H1 (cell line): Measurements from ENCODE around the gene CLEC16A.

Experiments
- CHD1 ChIP-seq: IDR thresholded peaks from 2 replicates; pipeline ENCODE4 v1.6.1; 2012; ENCODE audit warnings: low read depth, low read length, improper control_type of control experiment
- EGR1 ChIP-seq: IDR thresholded peaks from 2 replicates; pipeline ENCODE4 v1.6.1; 2011; ENCODE audit warnings: low read depth, low read length, borderline replicate concordance
- EZH2 ChIP-seq: fragments of 200-600 bp; sonication (generic); IDR thresholded peaks from 2 replicates; pipeline ENCODE4 v1.7.1; 2012; ENCODE audit warnings: low read depth, mild to moderate bottlenecking, moderate library complexity, low read length, inconsistent platforms; ENCODE audit not compliant: severe bottlenecking
- HDAC6 ChIP-seq: IDR thresholded peaks from one replicate; pipeline ENCODE4 v1.7.1; 2012; ENCODE audit warnings: low read depth, mild to moderate bottlenecking, inconsistent platforms, low read length, moderate library complexity
- JUND ChIP-seq: IDR thresholded peaks from 2 replicates; pipeline ENCODE4 v1.6.1; 2011; ENCODE audit warnings: mild to moderate bottlenecking, improper control_type of control experiment, low read length
- POLR2A ChIP-seq, 2 experiments: IDR thresholded peaks; 1 replicate in 1 of 2; 2 replicates in 1 of 2; pipeline ENCODE4 v1.6.1; 2011; ENCODE audit warnings: low read depth in 2 of 2, low read length in 2 of 2, mild to moderate bottlenecking in 2 of 2; ENCODE audit errors: control extremely low read depth in 1 of 2
- POLR2AphosphoS5 ChIP-seq: IDR thresholded peaks from 2 replicates; pipeline ENCODE4 v1.6.1; 2011; ENCODE audit warnings: low read depth, low read length
- RAD21 ChIP-seq, 2 experiments: IDR thresholded peaks in 1 of 2; conservative IDR thresholded peaks in 1 of 2; 2 replicates each; pipeline ENCODE4 v1.6.1; 2011; ENCODE audit warnings: low read depth in 2 of 2, low read length in 2 of 2, improper control_type of control experiment in 1 of 2, inconsistent platforms in 1 of 2, mild to moderate bottlenecking in 1 of 2, moderate library complexity in 1 of 2
- SUZ12 ChIP-seq: fragments of 200-600 bp; sonication (generic); IDR thresholded peaks from 2 replicates; pipeline ENCODE4 v1.6.1; 2012; ENCODE audit warnings: mild to moderate bottlenecking, inconsistent platforms, low read length, moderate library complexity, mixed read lengths
- YY1 ChIP-seq: IDR thresholded peaks from 2 replicates; pipeline ENCODE4 v1.6.1; 2011; ENCODE audit warnings: low read depth, mild to moderate bottlenecking, low read length
- TF ChIP-seq, protein P1 (sequence below), 3 experiments: IDR thresholded peaks; 1 replicate in 2 of 3; 2 replicates in 1 of 3; pipeline versions ENCODE4 v1.5.1 to v1.6.1; 2011; ENCODE audit warnings: low read length in 3 of 3, mild to moderate bottlenecking in 3 of 3, inconsistent platforms in 2 of 3, low read depth in 1 of 3, moderate library complexity in 1 of 3; ENCODE audit not compliant: insufficient read depth in 1 of 3; ENCODE audit errors: control extremely low read depth in 1 of 3

DNA sequence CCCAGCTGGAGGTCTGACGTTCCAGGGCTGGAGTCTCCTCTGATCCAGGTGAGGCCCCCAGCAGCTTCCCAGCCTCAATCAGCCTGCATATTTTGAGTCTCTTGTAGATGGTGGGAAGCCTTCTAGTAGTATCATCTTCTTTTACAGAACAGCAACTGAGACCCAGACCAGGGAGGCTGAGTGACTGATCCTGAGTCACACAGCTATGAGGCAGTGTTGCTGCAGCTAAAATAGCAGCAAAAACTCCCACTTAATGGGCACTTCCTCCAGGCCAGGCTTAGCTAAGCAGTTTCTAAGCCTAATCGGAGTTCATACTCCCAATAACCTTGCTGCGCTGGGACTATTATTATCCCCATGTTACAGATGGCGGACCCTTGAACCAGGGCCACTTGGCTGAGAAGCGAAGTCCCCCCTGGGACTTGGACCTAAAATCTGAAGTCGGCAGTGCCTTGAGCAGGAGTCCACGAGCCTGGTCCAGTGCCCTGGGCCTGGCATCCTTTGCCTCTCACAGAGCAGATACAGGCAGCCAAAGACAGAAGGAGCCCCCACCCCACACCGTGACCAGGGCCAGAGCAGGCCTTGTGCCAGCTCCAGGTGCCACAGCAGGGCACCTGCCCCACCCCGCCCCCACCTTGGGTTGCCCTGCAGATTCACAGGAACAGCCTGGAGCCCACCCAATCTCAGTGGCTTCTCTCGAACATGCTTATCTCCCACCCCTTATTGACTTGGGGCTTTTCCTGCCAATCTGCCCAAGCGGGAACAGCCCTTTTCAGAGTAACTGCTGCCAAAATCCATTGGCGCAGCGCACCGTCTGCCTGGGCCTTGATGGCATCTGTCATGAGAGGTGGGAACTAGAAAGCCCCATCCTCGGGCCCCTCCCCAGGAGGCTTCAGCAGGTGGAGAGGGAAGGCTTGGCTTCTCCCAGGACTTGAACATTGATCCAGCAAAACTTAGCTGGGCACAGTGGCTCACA, 246.5 kb downstream of the CLEC16A start:
- TF ChIP-seq, protein P1, sequence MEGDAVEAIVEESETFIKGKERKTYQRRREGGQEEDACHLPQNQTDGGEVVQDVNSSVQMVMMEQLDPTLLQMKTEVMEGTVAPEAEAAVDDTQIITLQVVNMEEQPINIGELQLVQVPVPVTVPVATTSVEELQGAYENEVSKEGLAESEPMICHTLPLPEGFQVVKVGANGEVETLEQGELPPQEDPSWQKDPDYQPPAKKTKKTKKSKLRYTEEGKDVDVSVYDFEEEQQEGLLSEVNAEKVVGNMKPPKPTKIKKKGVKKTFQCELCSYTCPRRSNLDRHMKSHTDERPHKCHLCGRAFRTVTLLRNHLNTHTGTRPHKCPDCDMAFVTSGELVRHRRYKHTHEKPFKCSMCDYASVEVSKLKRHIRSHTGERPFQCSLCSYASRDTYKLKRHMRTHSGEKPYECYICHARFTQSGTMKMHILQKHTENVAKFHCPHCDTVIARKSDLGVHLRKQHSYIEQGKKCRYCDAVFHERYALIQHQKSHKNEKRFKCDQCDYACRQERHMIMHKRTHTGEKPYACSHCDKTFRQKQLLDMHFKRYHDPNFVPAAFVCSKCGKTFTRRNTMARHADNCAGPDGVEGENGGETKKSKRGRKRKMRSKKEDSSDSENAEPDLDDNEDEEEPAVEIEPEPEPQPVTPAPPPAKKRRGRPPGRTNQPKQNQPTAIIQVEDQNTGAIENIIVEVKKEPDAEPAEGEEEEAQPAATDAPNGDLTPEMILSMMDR (IDR thresholded peaks at IDR 0.05; ENCODE audit: control extremely low read depth in 1 of 3, insufficient read depth in 1 of 3, low read depth in 1 of 3, low read length in 3 of 3) = no peak
- TF ChIP-seq CHD1 (no peak), POLR2A (IDR thresholded peaks at IDR 0.05; ENCODE audit: control extremely low read depth in 1 of 2, low read depth in 2 of 2, low read length in 2 of 2) (no peak), YY1 (no peak), EGR1 (no peak), POLR2AphosphoS5 (no peak), SUZ12 (no peak), EZH2 (no peak), RAD21 (IDR thresholded peaks at IDR 0.05 in 1 of 2, conservative IDR thresholded peaks at IDR 0.05 in 1 of 2; ENCODE audit: low read depth in 2 of 2, low read length in 2 of 2) (no peak), JUND (no peak), HDAC6 (no peak)
